GM12872 (cell line): Measurements from ENCODE around the gene PRCC.

Experiments
- CTCF ChIP-seq: IDR thresholded peaks from 3 replicates; pipeline ENCODE4 v1.5.1; 2011; ENCODE audit warnings: low read depth, mild to moderate bottlenecking, low read length, moderate library complexity; ENCODE audit not compliant: insufficient read depth

Gene PRCC

GRCh38 chr1:156805766-156806511 is 38.6 kb downstream of the PRCC start:
- TF ChIP-seq CTCF: no peak

- TF ChIP-seq CTCF: no peak
Observed at GRCh38 chr1:156806512-156807440, 39.4 kb downstream of the PRCC start.

GRCh38 chr1:156807627-156808026 is 40.3 kb downstream of the PRCC start:
- TF ChIP-seq CTCF: no peak

- no peak for TF ChIP-seq CTCF
Observed at GRCh38 chr1:156808186-156809030, 41.1 kb downstream of the PRCC start.

- TF ChIP-seq CTCF: no peak
Observed at GRCh38 chr1:156809281-156809680, 41.9 kb downstream of the PRCC start.

GRCh38 chr1:156809711-156810366 is 42.5 kb downstream of the PRCC start:
- TF ChIP-seq CTCF: no peak
